H1 (cell line): ENCODE data around the gene LRRTM4. TPM values are rescaled to one million over a fixed set of nuclear protein-coding genes. Genes with fewer than 3 reads are reported as not detected.

ENCODE experiments used
- CTCF ChIA-PET: fragments of 300-600 bp; sonication (Branson Sonifier 250); formaldehyde crosslinking; loops from one replicate; lab custom pipeline; 2021; ENCODE audit not compliant: partially characterized antibody; lab: Charles Lee
- POLR2A ChIA-PET: fragments of 300-600 bp; sonication (Branson Sonifier 250); formaldehyde crosslinking; loops from one replicate; lab custom pipeline; 2021; ENCODE audit warnings: inconsistent platforms; ENCODE audit not compliant: partially characterized antibody; lab: Charles Lee
- DNase-seq, 2 experiments: peaks; one replicate each; pipeline versions ENCODE4 v3.0.0 to v3.0.0-alpha.2; 2010 to 2022; ENCODE audit warnings: low spot score in 2 of 2, low read depth in 1 of 2, mixed read lengths in 1 of 2
- FAIRE-seq: peaks from 2 replicates; lab custom pipeline; 2011; peaks lifted over from hg19 to GRCh38; lab: Jason Lieb, UNC
- H2AFZ ChIP-seq: 2 replicates; pipeline ENCODE4 v1.8.1; 2012; ENCODE audit warnings: low read length, inconsistent platforms
- H2AK5ac ChIP-seq: 2 replicates; pipeline ENCODE4 v1.6.1; 2013; ENCODE audit warnings: low read depth, low read length
- H2BK120ac ChIP-seq: replicated peaks from 2 replicates; pipeline ENCODE3; 2013; ENCODE audit warnings: low read depth, low read length, inconsistent platforms
- H2BK12ac ChIP-seq: 2 replicates; pipeline ENCODE4 v1.6.1; 2013; ENCODE audit warnings: low read depth, low read length
- H2BK15ac ChIP-seq: 2 replicates; pipeline ENCODE4 v1.6.1; 2013; ENCODE audit warnings: low read length
- H2BK20ac ChIP-seq: 2 replicates; pipeline ENCODE4 v1.6.1; 2013; ENCODE audit warnings: low read length
- H2BK5ac ChIP-seq: 2 replicates; pipeline ENCODE4 v1.6.1; 2013; ENCODE audit warnings: low read depth, low read length
- H3K14ac ChIP-seq: 2 replicates; pipeline ENCODE4 v1.6.1; 2013; ENCODE audit warnings: inconsistent platforms; ENCODE audit not compliant: insufficient read length
- H3K18ac ChIP-seq: 2 replicates; pipeline ENCODE4 v1.6.1; 2013; ENCODE audit warnings: low read length; ENCODE audit errors: extremely low read depth
- H3K23ac ChIP-seq: 2 replicates; pipeline ENCODE4 v1.6.1; 2013; ENCODE audit warnings: inconsistent platforms; ENCODE audit not compliant: insufficient read length
- H3K23me2 ChIP-seq: 2 replicates; pipeline ENCODE4 v1.6.1; 2013; ENCODE audit warnings: low read depth, low read length
- H3K27ac ChIP-seq: 2 replicates; pipeline ENCODE4 v1.6.1; 2011; ENCODE audit warnings: low read depth, low read length, inconsistent platforms
- H3K27me3 ChIP-seq, 4 experiments: replicated peaks in 1 of 4; 1 replicate in 1 of 4; 2 replicates in 3 of 4; pipeline versions ENCODE4 v1.6.1 to v1.8.1; 2011 to 2013; ENCODE audit warnings: low read length in 3 of 4, mild to moderate bottlenecking in 3 of 4, inconsistent platforms in 2 of 4, mixed read lengths in 2 of 4, moderate library complexity in 1 of 4; ENCODE audit not compliant: control insufficient read depth in 3 of 4, insufficient read depth in 3 of 4; ENCODE audit errors: extremely low read depth in 1 of 4
- H3K36me3 ChIP-seq, 4 experiments: 2 replicates each; pipeline versions ENCODE4 v1.6.1 to v1.8.1; 2011 to 2013; ENCODE audit warnings: mild to moderate bottlenecking in 4 of 4, low read length in 3 of 4, moderate library complexity in 2 of 4, control low read depth in 1 of 4, inconsistent platforms in 1 of 4; ENCODE audit not compliant: insufficient read depth in 4 of 4, control insufficient read depth in 2 of 4
- H3K4ac ChIP-seq: replicated peaks from 2 replicates; pipeline ENCODE3; 2013; ENCODE audit warnings: low read length, low read depth, mixed read lengths, inconsistent platforms; ENCODE audit not compliant: insufficient read length
- H3K4me1 ChIP-seq, 4 experiments: replicated peaks in 1 of 4; 1 replicate in 1 of 4; 2 replicates in 3 of 4; pipeline versions ENCODE4 v1.6.1 to v1.8.1; 2011 to 2013; ENCODE audit warnings: low read length in 3 of 4, inconsistent platforms in 2 of 4, mixed read lengths in 1 of 4; ENCODE audit not compliant: insufficient read depth in 4 of 4, control insufficient read depth in 3 of 4
- H3K4me2 ChIP-seq, 2 experiments: 2 replicates each; pipeline versions ENCODE4 v1.6.1 to v1.8.1; 2011 to 2013; ENCODE audit warnings: low read depth in 2 of 2, low read length in 2 of 2, control low read depth in 1 of 2, inconsistent platforms in 1 of 2, mild to moderate bottlenecking in 1 of 2; ENCODE audit not compliant: insufficient read depth in 1 of 2
- H3K4me3 ChIP-seq, 4 experiments: fragments of 200-600, 300-600 bp in 1 of 4; sonication (generic), shearing (Covaris generic), sonication (Bioruptor Twin) in 1 of 4; 2 replicates each; pipeline versions ENCODE4 v1.5.1 to v1.8.1; 2011 to 2016; ENCODE audit warnings: low read length in 4 of 4, low read depth in 3 of 4, control low read depth in 2 of 4, inconsistent platforms in 2 of 4, mild to moderate bottlenecking in 2 of 4, mixed read lengths in 1 of 4, moderate library complexity in 1 of 4; ENCODE audit not compliant: insufficient read depth in 2 of 4; ENCODE audit errors: extremely low read depth in 1 of 4
- H3K56ac ChIP-seq: replicated peaks from 2 replicates; pipeline ENCODE3; 2013; ENCODE audit warnings: low read depth, mild to moderate bottlenecking, mixed read lengths, low read length, inconsistent platforms; ENCODE audit not compliant: insufficient read length
- H3K79me1 ChIP-seq: 2 replicates; pipeline ENCODE4 v1.6.1; 2013; ENCODE audit warnings: low read depth, low read length, control low read depth
- H3K79me2 ChIP-seq, 2 experiments: 2 replicates each; pipeline versions ENCODE4 v1.6.1 to v1.8.1; 2012 to 2013; ENCODE audit warnings: low read length in 2 of 2, mild to moderate bottlenecking in 2 of 2, inconsistent platforms in 1 of 2; ENCODE audit not compliant: insufficient read depth in 2 of 2, control insufficient read depth in 1 of 2
- H3K9ac ChIP-seq, 4 experiments: replicated peaks in 1 of 4; 1 replicate in 1 of 4; 2 replicates in 3 of 4; pipeline versions ENCODE4 v1.6.1 to v1.8.1; 2011 to 2013; ENCODE audit warnings: low read depth in 3 of 4, low read length in 3 of 4, control low read depth in 2 of 4, mild to moderate bottlenecking in 2 of 4, moderate library complexity in 2 of 4, inconsistent platforms in 1 of 4; ENCODE audit errors: extremely low read depth in 1 of 4
- H3K9me3 ChIP-seq, 2 experiments: 2 replicates each; pipeline versions ENCODE4 v1.6.1 to v1.8.1; 2012 to 2013; ENCODE audit warnings: mild to moderate bottlenecking in 2 of 2, moderate library complexity in 2 of 2, control low read depth in 1 of 2, inconsistent platforms in 1 of 2, low read depth in 1 of 2, low read length in 1 of 2, mixed read lengths in 1 of 2; ENCODE audit not compliant: insufficient read depth in 2 of 2
- H4K20me1 ChIP-seq, 2 experiments: replicated peaks in 1 of 2; 2 replicates each; pipeline versions ENCODE3 to v1.8.1; 2011 to 2013; ENCODE audit warnings: inconsistent platforms in 2 of 2, low read length in 2 of 2, mild to moderate bottlenecking in 1 of 2; ENCODE audit not compliant: insufficient read depth in 2 of 2, control insufficient read depth in 1 of 2
- H4K5ac ChIP-seq: 2 replicates; pipeline ENCODE4 v1.6.1; 2013; ENCODE audit warnings: low read length, low read depth, mixed read lengths, inconsistent platforms; ENCODE audit not compliant: insufficient read length
- H4K8ac ChIP-seq: 2 replicates; pipeline ENCODE4 v1.8.0; 2013; ENCODE audit warnings: mild to moderate bottlenecking, moderate library complexity, low read length, inconsistent platforms; ENCODE audit not compliant: insufficient read depth; ENCODE audit errors: extremely low read depth
- H4K91ac ChIP-seq: replicated peaks from 2 replicates; pipeline ENCODE3; 2013; ENCODE audit warnings: low read length, mixed read lengths, inconsistent platforms; ENCODE audit not compliant: insufficient read length
- CTBP2 ChIP-seq: IDR thresholded peaks from 2 replicates; pipeline ENCODE4 v1.7.0; 2011; ENCODE audit warnings: borderline replicate concordance, mild to moderate bottlenecking, moderate library complexity, mixed read lengths, low read length; ENCODE audit not compliant: insufficient read depth, insufficient read length
- EZH2 ChIP-seq: fragments of 200-600 bp; sonication (generic); IDR thresholded peaks from 2 replicates; pipeline ENCODE4 v1.7.1; 2012; ENCODE audit warnings: low read depth, mild to moderate bottlenecking, moderate library complexity, low read length, inconsistent platforms; ENCODE audit not compliant: severe bottlenecking
- GABPA ChIP-seq: IDR thresholded peaks from 2 replicates; pipeline ENCODE4 v1.6.1; 2011; ENCODE audit warnings: mild to moderate bottlenecking, low read length, moderate library complexity, borderline replicate concordance; ENCODE audit not compliant: insufficient read depth
- GTF2F1 ChIP-seq: IDR thresholded peaks from 2 replicates; pipeline ENCODE4 v1.6.1; 2012; ENCODE audit warnings: low read depth, low read length, improper control_type of control experiment, borderline replicate concordance
- HDAC2 ChIP-seq, 2 experiments: fragments of 300-600 bp in 1 of 2; sonication (generic) in 1 of 2; IDR thresholded peaks; 2 replicates each; pipeline ENCODE4 v1.6.1; 2011 to 2012; ENCODE audit warnings: low read depth in 2 of 2, low read length in 2 of 2, mild to moderate bottlenecking in 2 of 2, moderate library complexity in 2 of 2, borderline replicate concordance in 1 of 2, inconsistent platforms in 1 of 2
- HDAC6 ChIP-seq: IDR thresholded peaks from one replicate; pipeline ENCODE4 v1.7.1; 2012; ENCODE audit warnings: low read depth, mild to moderate bottlenecking, inconsistent platforms, low read length, moderate library complexity
- JUN ChIP-seq: IDR thresholded peaks from 2 replicates; pipeline ENCODE4 v1.6.1; 2011; ENCODE audit warnings: low read depth, mild to moderate bottlenecking, improper control_type of control experiment, low read length
- RBBP5 ChIP-seq: IDR thresholded peaks from 2 replicates; pipeline ENCODE4 v1.7.1; 2012; ENCODE audit warnings: low read depth, mild to moderate bottlenecking, inconsistent platforms, low read length, moderate library complexity, borderline replicate concordance
- RNF2 ChIP-seq: fragments of 200-900, 300-1000 bp; sonication (generic); IDR thresholded peaks from 2 replicates; pipeline ENCODE4 v1.7.1; 2016; ENCODE audit warnings: borderline replicate concordance, low read depth, mild to moderate bottlenecking, antibody characterized with exemption, low read length; ENCODE audit not compliant: poor library complexity, severe bottlenecking; ENCODE audit errors: missing control alignments
- RXRA ChIP-seq: IDR thresholded peaks from 2 replicates; pipeline ENCODE4 v1.6.1; 2011; ENCODE audit warnings: low read depth, mild to moderate bottlenecking, low read length, moderate library complexity; ENCODE audit not compliant: insufficient read depth
- SIRT6 ChIP-seq: IDR thresholded peaks from one replicate; pipeline ENCODE4 v1.7.1; 2012; ENCODE audit warnings: low read length, inconsistent platforms
- TCF12 ChIP-seq: IDR thresholded peaks from 2 replicates; pipeline ENCODE4 v1.6.1; 2011; ENCODE audit warnings: low read depth, mild to moderate bottlenecking, low read length
- ZNF274 ChIP-seq: IDR thresholded peaks from 2 replicates; pipeline ENCODE4 v1.7.0; 2012; ENCODE audit warnings: low read length, borderline replicate concordance; ENCODE audit errors: extremely low read depth
- WGBS, 2 experiments: shearing (Covaris generic) in 1 of 2; methylation state at CpG; one replicate each; pipeline versions ENCODE4 v1.1.6 to v1.1.7; 2013 to 2015; ENCODE audit warnings: low lambda C conversion rate in 2 of 2, mixed read lengths in 2 of 2, inconsistent platforms in 1 of 2, low coverage in 1 of 2, missing lambda C conversion rate in 1 of 2; ENCODE audit not compliant: insufficient replicate concordance in 2 of 2, insufficient coverage in 1 of 2, insufficient read length in 1 of 2; ENCODE audit errors: extremely low coverage in 1 of 2, missing lambda C conversion rate in 1 of 2; 5-methylcytosine and 5-hydroxymethylcytosine counted together
- polyA plus RNA-seq, 7 experiments: library from polyadenylated mRNA; depleted of rRNA in 3 of 7; stranded (reverse) in 5 of 7; unstranded in 2 of 7; fragments of >200 nt in 5 of 7; fragments of 200-250 nt in 2 of 7; gene quantifications; 1 replicate in 5 of 7; 2 replicates in 1 of 7; 4 replicates in 1 of 7; pipeline versions ENCODE4 v1.2.1 to v1.2.3, GENCODE V29; 2011 to 2013; ENCODE audit warnings: missing spikeins in 2 of 7, mixed read lengths in 2 of 7
- total RNA-seq: library from RNA; stranded (reverse); fragmentation: NEBNext Ultra II Directional; extraction: Animal tissue kit (Norgen Biotek cat#: 25700); gene quantifications from 2 replicates; pipeline ENCODE4 v1.2.1, GENCODE V29; 2021

LRRTM4 gene
- total and polyA plus RNA-seq, 2 of the 8 experiments (the other 6 are each of a cell fraction or from before 2014, with no cell fraction given): 3.6 to 9.5 TPM

DNA sequence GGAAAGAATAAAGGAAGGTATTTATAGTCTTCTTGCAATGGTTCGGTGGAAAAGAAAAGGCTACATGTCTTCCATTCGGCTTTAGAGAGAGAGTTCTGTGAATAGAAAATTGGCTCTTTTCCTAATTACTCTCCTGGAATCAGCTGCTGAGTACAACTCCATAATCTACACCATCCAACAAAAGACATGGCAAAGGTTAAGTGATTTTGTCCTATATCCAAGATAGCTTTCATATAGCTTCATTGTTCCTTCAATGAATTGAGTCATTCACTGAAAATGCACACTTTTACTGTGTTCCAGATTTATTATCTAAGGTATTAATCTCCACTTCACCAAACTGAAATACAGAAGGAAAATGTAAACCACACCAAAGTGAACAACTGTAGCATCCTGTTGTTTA, 514.5 kb downstream of the LRRTM4 start:
- H3K27me3 ChIP-seq: no peaks in the 10 kb centered on the region
- no peaks in the 10 kb centered on the region; the same call in 1 of the 2 replicates for H3K23me2 ChIP-seq
- H3K36me3 ChIP-seq: no peaks in the 10 kb centered on the region
- no peak overlapping the region for H3K56ac ChIP-seq
- H3K4me1 ChIP-seq: peaks cover 0 to 9% (median 7%) of the 10 kb centered on the region in 4 experiments; a peak in 4 of 7 replicates
- no peaks in the 10 kb centered on the region for H4K20me1 ChIP-seq
- 98% methylated on average over 2 of the region's 2 CpGs; no CpG with 5 or more reads in 1 of the 2 experiments for WGBS, 2 experiments
- no peak overlapping the region for H4K91ac ChIP-seq
- no peak overlapping the region for H3K18ac ChIP-seq
- H4K8ac ChIP-seq: no peak overlapping the region
- no peak overlapping the region for H4K5ac ChIP-seq
- H2BK12ac ChIP-seq: no peak overlapping the region
- H2AK5ac ChIP-seq: no peak overlapping the region
- DNase-seq (no peak), FAIRE-seq (no peak)
- H3K79me2 ChIP-seq: no peaks in the 10 kb centered on the region
- no peak overlapping the region for H2BK5ac ChIP-seq
- H3K4me2 ChIP-seq: no peak overlapping the region
- no peaks in the 10 kb centered on the region for H3K79me1 ChIP-seq
- H2AFZ ChIP-seq: no peak overlapping the region
- no peak overlapping the region for H3K14ac ChIP-seq
- no peak overlapping the region for H3K23ac ChIP-seq
- H2BK20ac ChIP-seq: no peak overlapping the region
- H3K4me3 ChIP-seq: no peak overlapping the region
- no peak overlapping the region for H3K9ac ChIP-seq
- H2BK15ac ChIP-seq: no peak overlapping the region
- POLR2A ChIA-PET: no interaction called here
- H3K4ac ChIP-seq: no peak overlapping the region
- no peaks in the 10 kb centered on the region for H3K9me3 ChIP-seq
- H3K27ac ChIP-seq: no peak overlapping the region
- H2BK120ac ChIP-seq: no peak overlapping the region
- CTCF ChIA-PET: interaction anchor here (0.9 to 1.5 kb wide), 3 partner anchors 8 to 60 kb away, joined by 3 to 5 read pairs (median 3); no protein-coding TSS in a partner anchor
- no peak for TF ChIP-seq TCF12
- no peak for TF ChIP-seq GABPA
- no peak for TF ChIP-seq JUN
- TF ChIP-seq HDAC6: no peak
- no peak for TF ChIP-seq RBBP5
- no peak for TF ChIP-seq GTF2F1
- no peak for TF ChIP-seq RXRA
- no peak for TF ChIP-seq EZH2
- no peak for TF ChIP-seq HDAC2 (IDR thresholded peaks at IDR 0.05; ENCODE audit: borderline replicate concordance in 1 of 2, low read depth in 2 of 2, low read length in 2 of 2)
- no peak for TF ChIP-seq CTBP2
- TF ChIP-seq SIRT6: no peak
- TF ChIP-seq RNF2: no peak
- no peak for TF ChIP-seq ZNF274
